HG03354 (cell line): ENCODE results near the gene TBC1D24.
"Not testable (repeated sequence)": the region's sequence is repeated elsewhere in the genome, so short reads cannot be mapped to it uniquely, and the experiment has no call there.

Experiments
- ATAC-seq: cut with Tn5 transposase; IDR thresholded peaks from one replicate; pipeline ENCODE4 v1.9.1; 2021; ENCODE audit warnings: mild to moderate bottlenecking; ENCODE audit not compliant: unreplicated experiment, poor library complexity, severe bottlenecking

Gene TBC1D24

GRCh38 chr16:2477327-2477726 lies 2.4 kb downstream of the TBC1D24 start:
- no peak for ATAC-seq

- ATAC-seq = no peak
These were observed 3.4 kb downstream of the TBC1D24 start for GRCh38 chr16:2478279-2478678.

- ATAC-seq = not testable (repeated sequence)
These were observed 5.1 kb downstream of the TBC1D24 start for GRCh38 chr16:2479996-2480395.

- ATAC-seq = no peak
These were observed 6.0 kb downstream of the TBC1D24 start for GRCh38 chr16:2480948-2481347.

GRCh38 chr16:2481676-2482075 lies 6.7 kb downstream of the TBC1D24 start:
- ATAC-seq = no peak

GRCh38 chr16:2482249-2482648 lies 7.3 kb downstream of the TBC1D24 start:
- ATAC-seq = no peak

GRCh38 chr16:2482708-2483534 lies 8.0 kb downstream of the TBC1D24 start:
- ATAC-seq = no peak

- ATAC-seq = no peak
These were observed 9.3 kb downstream of the TBC1D24 start for GRCh38 chr16:2483939-2484897.

- no peak for ATAC-seq
These were observed 10.1 kb downstream of the TBC1D24 start for GRCh38 chr16:2484898-2485508.

- no peak for ATAC-seq
These were observed 11.0 kb downstream of the TBC1D24 start for GRCh38 chr16:2485811-2486507.

- peak; percentile 67 for ATAC-seq
These were observed 12.0 kb downstream of the TBC1D24 start for GRCh38 chr16:2486645-2487516.

- ATAC-seq = no peak
These were observed 12.6 kb downstream of the TBC1D24 start for GRCh38 chr16:2487517-2487842.

- no peak for ATAC-seq
These were observed 13.1 kb downstream of the TBC1D24 start for GRCh38 chr16:2487903-2488531.

GRCh38 chr16:2489581-2489980 lies 14.7 kb downstream of the TBC1D24 start:
- no peak for ATAC-seq

GRCh38 chr16:2490190-2491105 lies 15.5 kb downstream of the TBC1D24 start:
- ATAC-seq = no peak

GRCh38 chr16:2492292-2492691 lies 17.4 kb downstream of the TBC1D24 start:
- no peak for ATAC-seq

GRCh38 chr16:2493605-2494004 lies 18.7 kb downstream of the TBC1D24 start:
- no peak for ATAC-seq
